HEK293 (cell line): ENCODE measurements around the gene PSMD2.
A peak's percentile ranks its signal among the peaks of the same experiment; 100 is the strongest.

ENCODE experiments used
- CTCF ChIA-PET: fragments of 350-600 bp; formaldehyde crosslinking; extraction: SDS; loops from one replicate; lab custom pipeline; 2021; ENCODE audit warnings: antibody characterized with exemption; lab: Yijun Ruan, JAX
- POLR2A ChIA-PET: fragments of 300-600 bp; formaldehyde crosslinking; extraction: SDS; loops from one replicate; lab custom pipeline; 2020; ENCODE audit warnings: antibody characterized with exemption, inconsistent platforms; lab: Yijun Ruan, JAX
- H3K27ac ChIP-seq: fragments of 200-500 bp; sonication (Bioruptor generic); 2 replicates; pipeline ENCODE4 v1.5.1; 2014; ENCODE audit warnings: low read depth, low read length, control low read depth, inconsistent platforms; ENCODE audit errors: extremely low read depth
- H3K36me3 ChIP-seq, 2 experiments: fragments of 200-500 bp in 1 of 2; sonication (Bioruptor generic) in 1 of 2; 1 replicate in 1 of 2; 2 replicates in 1 of 2; pipeline ENCODE4 v1.5.1; 2014 to 2017; ENCODE audit warnings: inconsistent platforms in 2 of 2, low read length in 2 of 2; ENCODE audit not compliant: control insufficient read depth in 2 of 2, insufficient read depth in 1 of 2
- H3K4me1 ChIP-seq: fragments of 200-500 bp; sonication (Bioruptor generic); 2 replicates; pipeline ENCODE4 v1.5.1; 2014; ENCODE audit warnings: mild to moderate bottlenecking, low read length, inconsistent platforms; ENCODE audit not compliant: control insufficient read depth, insufficient read depth
- H3K4me3 ChIP-seq: 2 replicates; pipeline ENCODE4 v1.5.1; 2011; ENCODE audit warnings: low read depth, mild to moderate bottlenecking, control low read depth, low read length, moderate library complexity
- H3K9me3 ChIP-seq: fragments of 200-500 bp; sonication (Bioruptor generic); 2 replicates; pipeline ENCODE4 v1.5.1; 2014; ENCODE audit warnings: low read depth, low read length, inconsistent platforms; ENCODE audit not compliant: control insufficient read depth, insufficient read depth
- BCL11A ChIP-seq: fragments of 450-650 bp; formaldehyde crosslinking; IDR thresholded peaks from 2 replicates; pipeline ENCODE4 v1.5.1; 2016; ENCODE audit warnings: low read depth, missing biosample characterization, missing genetic modification characterization
- CTCF ChIP-seq: fragments of 450-650 bp; formaldehyde crosslinking; IDR thresholded peaks from 2 replicates; pipeline ENCODE4 v1.5.1; 2016; ENCODE audit warnings: missing biosample characterization, missing genetic modification characterization
- INSM2 ChIP-seq: fragments of 450-650 bp; formaldehyde crosslinking; IDR thresholded peaks from 2 replicates; pipeline ENCODE4 v1.5.1; 2016; ENCODE audit warnings: missing biosample characterization, missing genetic modification characterization
- KLF1 ChIP-seq: fragments of 450-650 bp; formaldehyde crosslinking; IDR thresholded peaks from 2 replicates; pipeline ENCODE4 v1.5.1; 2016; ENCODE audit warnings: missing biosample characterization, missing genetic modification characterization
- KLF17 ChIP-seq: fragments of 450-650 bp; formaldehyde crosslinking; IDR thresholded peaks from 2 replicates; pipeline ENCODE4 v1.5.1; 2016; ENCODE audit warnings: missing biosample characterization, missing genetic modification characterization
- MYNN ChIP-seq: fragments of 450-650 bp; formaldehyde crosslinking; IDR thresholded peaks from 2 replicates; pipeline ENCODE4 v1.5.1; 2016; ENCODE audit warnings: missing biosample characterization, missing genetic modification characterization, borderline replicate concordance
- PRDM10 ChIP-seq: fragments of 450-650 bp; formaldehyde crosslinking; IDR thresholded peaks from 2 replicates; pipeline ENCODE4 v1.5.1; 2016; ENCODE audit warnings: missing biosample characterization, missing genetic modification characterization
- ZNF112 ChIP-seq: fragments of 450-650 bp; formaldehyde crosslinking; IDR thresholded peaks from 2 replicates; pipeline ENCODE4 v1.5.0; 2017; ENCODE audit warnings: missing biosample characterization, missing genetic modification characterization
- ZNF121 ChIP-seq: fragments of 450-650 bp; formaldehyde crosslinking; IDR thresholded peaks from 2 replicates; pipeline ENCODE4 v1.5.1; 2016; ENCODE audit warnings: missing biosample characterization, missing genetic modification characterization
- ZNF248 ChIP-seq: fragments of 450-650 bp; formaldehyde crosslinking; IDR thresholded peaks from 2 replicates; pipeline ENCODE4 v1.5.1; 2017; ENCODE audit warnings: missing biosample characterization, missing genetic modification characterization
- ZNF26 ChIP-seq: fragments of 450-650 bp; formaldehyde crosslinking; IDR thresholded peaks from 2 replicates; pipeline ENCODE4 v1.5.1; 2016; ENCODE audit warnings: missing biosample characterization, missing genetic modification characterization
- ZNF324 ChIP-seq: fragments of 450-650 bp; formaldehyde crosslinking; IDR thresholded peaks from 2 replicates; pipeline ENCODE4 v1.5.1; 2016; ENCODE audit warnings: missing biosample characterization, missing genetic modification characterization
- ZNF362 ChIP-seq: fragments of 450-650 bp; formaldehyde crosslinking; IDR thresholded peaks from 2 replicates; pipeline ENCODE4 v1.5.1; 2016; ENCODE audit warnings: missing biosample characterization, missing genetic modification characterization
- ZNF416 ChIP-seq: fragments of 450-650 bp; formaldehyde crosslinking; IDR thresholded peaks from 2 replicates; pipeline ENCODE4 v1.5.1; 2016; ENCODE audit warnings: missing biosample characterization, missing genetic modification characterization
- ZNF433 ChIP-seq: fragments of 450-650 bp; formaldehyde crosslinking; IDR thresholded peaks from 2 replicates; pipeline ENCODE4 v1.5.1; 2016; ENCODE audit warnings: missing biosample characterization, missing genetic modification characterization, low read depth
- ZNF48 ChIP-seq: fragments of 450-650 bp; formaldehyde crosslinking; IDR thresholded peaks from 2 replicates; pipeline ENCODE4 v1.5.1; 2016; ENCODE audit warnings: missing biosample characterization, missing genetic modification characterization
- ZNF501 ChIP-seq: fragments of 450-650 bp; formaldehyde crosslinking; IDR thresholded peaks from 2 replicates; pipeline ENCODE4 v1.5.1; 2016; ENCODE audit warnings: missing biosample characterization, missing genetic modification characterization
- ZNF571 ChIP-seq: fragments of 450-650 bp; formaldehyde crosslinking; IDR thresholded peaks from 2 replicates; pipeline ENCODE4 v1.5.0; 2017; ENCODE audit warnings: missing biosample characterization, missing genetic modification characterization
- ZNF704 ChIP-seq: fragments of 450-650 bp; formaldehyde crosslinking; IDR thresholded peaks from 2 replicates; pipeline ENCODE4 v1.5.1; 2016; ENCODE audit warnings: missing biosample characterization, missing genetic modification characterization
- ZNF707 ChIP-seq: fragments of 450-650 bp; formaldehyde crosslinking; IDR thresholded peaks from 2 replicates; pipeline ENCODE4 v1.5.1; 2016; ENCODE audit warnings: missing biosample characterization, missing genetic modification characterization
- ZNF830 ChIP-seq: fragments of 450-650 bp; IDR thresholded peaks from 2 replicates; pipeline ENCODE4 v1.5.0; 2018; ENCODE audit warnings: missing biosample characterization, missing genetic modification characterization, low read depth, mild to moderate bottlenecking, moderate library complexity
- ZSCAN5A ChIP-seq: fragments of 450-650 bp; formaldehyde crosslinking; IDR thresholded peaks from 2 replicates; pipeline ENCODE4 v1.5.1; 2016; ENCODE audit warnings: missing biosample characterization, missing genetic modification characterization

PSMD2 gene

GRCh38 chr3:184283681-184284080, 15.4 kb upstream of the PSMD2 start:
- no peaks in the 10 kb centered on the region for H3K9me3 ChIP-seq
- POLR2A ChIA-PET, result no interaction called here
- no peaks in the 10 kb centered on the region for H3K4me1 ChIP-seq
- CTCF ChIA-PET, result interaction anchor here (0.6 to 1.3 kb wide), 4 partner anchors 10 to 217 kb away, joined by 3 to 4 read pairs (median 4); no protein-coding TSS in a partner anchor
- H3K27ac ChIP-seq, result no peak overlapping the region
- TF ChIP-seq ZNF26 (tag by site-specific recombination) (no peak), INSM2 (tag by site-specific recombination) (no peak), ZNF704 (tag by site-specific recombination) (no peak), ZNF121 (tag by site-specific recombination) (no peak), ZSCAN5A (tag by site-specific recombination) (no peak), ZNF48 (tag by site-specific recombination) (no peak), ZNF248 (tag by site-specific recombination) (no peak), ZNF416 (no peak), ZNF362 (no peak), ZNF571 (tag by site-specific recombination) (no peak), ZNF112 (tag by site-specific recombination) (no peak)
- H3K36me3 ChIP-seq, result no peaks in the 10 kb centered on the region
- no peak overlapping the region for H3K4me3 ChIP-seq

- ChIA-PET POLR2A (no interaction called here), CTCF (interaction anchor here (0.6 to 1.3 kb wide), 9 partner anchors 9 to 1170 kb away, joined by 3 to 5 read pairs (median 3); no protein-coding TSS in a partner anchor)
- H3K9me3 ChIP-seq, result no peaks in the 10 kb centered on the region
- TF ChIP-seq BCL11A (tag by site-specific recombination), result no peak
- TF ChIP-seq ZNF501 (tag by site-specific recombination), result no peak
- TF ChIP-seq ZNF433, result no peak
- no peak for TF ChIP-seq ZNF830 (tag by site-specific recombination)
- TF ChIP-seq CTCF (tag by site-specific recombination), result 0 out of 2 replicates have a peak, but pooled peaks have one; percentile 28
- TF ChIP-seq MYNN (tag by site-specific recombination), result 0 out of 2 replicates have a peak, but pooled peaks have one; percentile 46
- TF ChIP-seq PRDM10, result no peak
- TF ChIP-seq ZNF707 (tag by site-specific recombination), result no peak
- TF ChIP-seq KLF17, result no peak
- TF ChIP-seq ZNF571 (tag by site-specific recombination), result no peak
- no peak for TF ChIP-seq KLF1 (tag by site-specific recombination)
- TF ChIP-seq ZNF324 (tag by site-specific recombination), result peak; percentile 29; the same call in 1 of the 2 replicates
These were observed 14.3 kb upstream of the PSMD2 start for GRCh38 chr3:184284696-184285095.

More at GRCh38 chr3:184284696-184285095, 14.3 kb upstream of the PSMD2 start:
- no peak overlapping the region for H3K4me3 ChIP-seq
- H3K27ac ChIP-seq, result no peak overlapping the region
- H3K4me1 ChIP-seq, result no peaks in the 10 kb centered on the region
- no peaks in the 10 kb centered on the region for H3K36me3 ChIP-seq
